HEK293 (cell line): ENCODE data around the gene SERGEF.

Source experiments
- REST ChIP-seq: fragments of 450-650 bp; formaldehyde crosslinking; IDR thresholded peaks from 2 replicates; pipeline ENCODE4 v1.5.1; 2016; ENCODE audit warnings: missing biosample characterization, missing genetic modification characterization
- ZBTB7A ChIP-seq: fragments of 450-650 bp; formaldehyde crosslinking; IDR thresholded peaks from 2 replicates; pipeline ENCODE4 v1.5.1; 2016; ENCODE audit warnings: low read depth, missing biosample characterization, missing genetic modification characterization

GRCh38 chr11:17932472-17932871, 80.4 kb downstream of the SERGEF start:
- TF ChIP-seq REST (tag by site-specific recombination) (no peak), ZBTB7A (no peak)
